OCI-LY7 (cell line): ENCODE data around the gene GSE1. TPM values are rescaled to one million over a fixed set of nuclear protein-coding genes. Genes with fewer than 3 reads are reported as not detected.

Experiments
- BruUV-seq: library from RNA; stranded (reverse); fragments of 400-500 nt; replicated peaks from 2 replicates; lab custom pipeline; 2021; lab: Mats Ljungman, UMichigan
- CTCF ChIA-PET: fragments of 300-600 bp; sonication (Branson Sonifier 250); formaldehyde crosslinking; loops from one replicate; lab custom pipeline; 2022; ENCODE audit warnings: antibody characterized with exemption; ENCODE audit not compliant: unreplicated experiment; lab: Charles Lee
- POLR2A ChIA-PET: fragments of 300-600 bp; sonication (Branson Sonifier 250); formaldehyde crosslinking; loops from one replicate; lab custom pipeline; 2022; ENCODE audit warnings: antibody characterized with exemption; lab: Charles Lee
- DNase-seq: peaks from one replicate; pipeline ENCODE4 v3.0.0-alpha.2; 2015; ENCODE audit warnings: low spot score
- H2AFZ ChIP-seq: fragments of 200-600 bp; sonication (generic), shearing (Covaris generic); 2 replicates; pipeline ENCODE4 v1.6.1; 2014; ENCODE audit warnings: mild to moderate bottlenecking, antibody characterized with exemption, low read length, moderate library complexity
- H3K27ac ChIP-seq: fragments of 200-600 bp; sonication (generic); 2 replicates; pipeline ENCODE4 v1.5.1; 2014; ENCODE audit warnings: mixed run types, low read depth, mild to moderate bottlenecking, moderate library complexity, low read length, inconsistent platforms; ENCODE audit not compliant: poor library complexity, severe bottlenecking
- H3K36me3 ChIP-seq: fragments of 200-600 bp; sonication (generic); 2 replicates; pipeline ENCODE4 v1.6.1; 2014; ENCODE audit warnings: mild to moderate bottlenecking, antibody characterized with exemption, low read length, moderate library complexity, mixed read lengths; ENCODE audit not compliant: insufficient read depth
- H3K4me1 ChIP-seq: fragments of 200-600 bp; sonication (generic); 2 replicates; pipeline ENCODE4 v1.5.1; 2014; ENCODE audit warnings: mild to moderate bottlenecking, low read length; ENCODE audit not compliant: insufficient read depth, poor library complexity, severe bottlenecking
- H3K4me2 ChIP-seq: fragments of 200-600 bp; sonication (generic); 2 replicates; pipeline ENCODE4 v1.6.1; 2014; ENCODE audit warnings: mild to moderate bottlenecking, low read length
- H3K4me3 ChIP-seq: fragments of 200-600 bp; sonication (generic); 2 replicates; pipeline ENCODE4 v1.5.1; 2014; ENCODE audit warnings: mild to moderate bottlenecking, low read depth, low read length; ENCODE audit not compliant: poor library complexity, severe bottlenecking
- H3K79me2 ChIP-seq: fragments of 200-600 bp; sonication (generic); 2 replicates; pipeline ENCODE4 v1.6.1; 2016; ENCODE audit warnings: low read depth, mild to moderate bottlenecking, low read length, moderate library complexity, mixed read lengths; ENCODE audit not compliant: insufficient read depth
- H3K9me2 ChIP-seq: fragments of 200-600 bp; sonication (generic); 2 replicates; pipeline ENCODE4 v1.6.1; 2016; ENCODE audit warnings: mild to moderate bottlenecking, low read length, mixed read lengths; ENCODE audit not compliant: insufficient read depth
- H3K9me3 ChIP-seq: fragments of 200-600 bp; sonication (generic); 2 replicates; pipeline ENCODE4 v1.6.1; 2014; ENCODE audit warnings: mild to moderate bottlenecking, mixed run types, low read length, mixed read lengths
- H4K20me1 ChIP-seq: fragments of 200-600 bp; sonication (generic); 2 replicates; pipeline ENCODE4 v1.6.1; 2014; ENCODE audit warnings: mild to moderate bottlenecking, antibody characterized with exemption, low read length, moderate library complexity, mixed read lengths; ENCODE audit not compliant: insufficient read depth
- EZH2phosphoT487 ChIP-seq: fragments of 200-600 bp; sonication (generic); IDR thresholded peaks from 2 replicates; pipeline ENCODE4 v1.6.1; 2018; ENCODE audit warnings: low read depth, borderline replicate concordance, mild to moderate bottlenecking, mixed run types, antibody characterized with exemption, low read length, moderate library complexity, mixed read lengths
- intact Hi-C: fragments of 100-400 bp; cut with micrococcal nuclease; formaldehyde crosslinking; loops from one replicate; pipeline ENCODE4 v1.10.0; 2022; ENCODE audit not compliant: unreplicated experiment
- total RNA-seq, 2 experiments: library from RNA; depleted of rRNA in 1 of 2; stranded (reverse); fragments of >200 nt in 1 of 2; shearing (Covaris generic) in 1 of 2; gene quantifications; 2 replicates each; pipeline ENCODE4 v1.2.3, GENCODE V29; 2014 to 2022
- TF ChIP-seq, protein P1 (sequence below): fragments of 200-600 bp; sonication (generic); conservative IDR thresholded peaks from 2 replicates; pipeline ENCODE4 v1.5.1; 2014; ENCODE audit warnings: mild to moderate bottlenecking, antibody characterized with exemption, low read length, moderate library complexity, mixed read lengths

Gene GSE1
- total RNA-seq, 2 experiments from 2014 or later, result 30.9 to 66.6 TPM

DNA sequence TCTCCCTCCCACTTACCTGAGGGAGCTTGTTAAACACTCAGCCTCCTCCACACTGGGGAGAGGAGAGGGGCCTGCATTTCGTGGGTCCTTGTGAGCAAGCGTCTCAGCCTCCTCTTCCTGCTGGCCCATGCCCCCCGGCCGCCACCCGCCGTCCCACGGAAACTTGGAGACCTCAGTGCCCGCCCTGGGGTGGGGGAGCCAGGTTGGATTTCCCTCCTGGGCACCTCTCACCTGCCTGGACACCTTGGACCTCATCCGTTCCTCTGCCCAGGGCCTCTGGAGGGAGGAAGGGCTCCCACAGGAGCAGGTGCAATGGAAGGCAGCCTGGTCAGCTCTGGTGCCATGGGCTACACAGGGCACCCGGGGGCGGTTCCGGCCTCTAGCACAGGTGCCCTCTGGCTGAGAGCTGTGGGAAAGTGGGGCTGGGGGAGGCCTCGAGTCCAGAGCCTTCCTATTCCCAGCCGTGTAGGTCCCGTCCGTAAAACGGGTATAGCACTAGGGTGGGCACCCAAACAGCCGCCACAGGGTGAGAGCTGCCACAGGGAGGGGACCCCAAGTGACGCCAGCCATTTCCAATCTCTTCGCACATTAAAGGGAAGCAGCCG, 11.0 kb downstream of the GSE1 start:
- CTCF ChIA-PET, result no interaction called here
- peaks cover 29% of the 10 kb centered on the region; the same call in 1 of the 2 replicates for H3K79me2 ChIP-seq
- H3K4me1 ChIP-seq, result no peaks in the 10 kb centered on the region
- H3K27ac ChIP-seq, result no peak overlapping the region
- TF ChIP-seq EZH2phosphoT487, result no peak
- TF ChIP-seq, protein P1, sequence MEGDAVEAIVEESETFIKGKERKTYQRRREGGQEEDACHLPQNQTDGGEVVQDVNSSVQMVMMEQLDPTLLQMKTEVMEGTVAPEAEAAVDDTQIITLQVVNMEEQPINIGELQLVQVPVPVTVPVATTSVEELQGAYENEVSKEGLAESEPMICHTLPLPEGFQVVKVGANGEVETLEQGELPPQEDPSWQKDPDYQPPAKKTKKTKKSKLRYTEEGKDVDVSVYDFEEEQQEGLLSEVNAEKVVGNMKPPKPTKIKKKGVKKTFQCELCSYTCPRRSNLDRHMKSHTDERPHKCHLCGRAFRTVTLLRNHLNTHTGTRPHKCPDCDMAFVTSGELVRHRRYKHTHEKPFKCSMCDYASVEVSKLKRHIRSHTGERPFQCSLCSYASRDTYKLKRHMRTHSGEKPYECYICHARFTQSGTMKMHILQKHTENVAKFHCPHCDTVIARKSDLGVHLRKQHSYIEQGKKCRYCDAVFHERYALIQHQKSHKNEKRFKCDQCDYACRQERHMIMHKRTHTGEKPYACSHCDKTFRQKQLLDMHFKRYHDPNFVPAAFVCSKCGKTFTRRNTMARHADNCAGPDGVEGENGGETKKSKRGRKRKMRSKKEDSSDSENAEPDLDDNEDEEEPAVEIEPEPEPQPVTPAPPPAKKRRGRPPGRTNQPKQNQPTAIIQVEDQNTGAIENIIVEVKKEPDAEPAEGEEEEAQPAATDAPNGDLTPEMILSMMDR, result no peak
- no peak for DNase-seq
- H2AFZ ChIP-seq, result no peak overlapping the region
- no peak overlapping the region for H3K4me2 ChIP-seq
- POLR2A ChIA-PET, result no interaction called here
- no peaks in the 10 kb centered on the region for H3K9me3 ChIP-seq
- BruUV-seq, result no TSS peak
- H3K4me3 ChIP-seq, result no peak overlapping the region
- intact Hi-C loops, result no loop called here
- H4K20me1 ChIP-seq, result peaks cover 5% of the 10 kb centered on the region; the same call in 1 of the 2 replicates
- peaks cover 22% of the 10 kb centered on the region for H3K36me3 ChIP-seq
- H3K9me2 ChIP-seq, result no peaks in the 10 kb centered on the region

DNA sequence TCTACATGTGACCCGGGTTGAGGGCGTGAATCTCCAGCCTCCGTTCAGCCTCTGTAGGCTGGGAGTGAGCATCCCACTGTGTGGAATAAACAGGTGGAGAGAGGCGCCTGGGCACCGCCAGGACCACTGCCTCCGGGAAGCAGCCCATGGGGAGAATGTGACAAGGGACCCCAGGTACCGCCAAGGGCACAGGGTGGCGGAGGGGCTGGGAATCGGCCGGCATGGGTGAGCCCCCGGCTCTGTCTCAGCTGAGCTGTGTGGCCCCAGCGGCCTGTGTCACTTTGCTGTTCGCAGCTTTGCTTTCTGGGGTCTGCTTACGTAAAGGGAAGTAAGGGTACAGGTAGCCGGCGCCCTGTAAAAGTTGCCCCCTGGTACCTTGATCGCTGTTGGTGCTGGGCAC, 11.5 kb downstream of the GSE1 start:
- Histone ChIP-seq H4K20me1 (peaks cover 1% of the 10 kb centered on the region; the same call in 1 of the 2 replicates), H3K36me3 (peaks cover 27% of the 10 kb centered on the region), H3K9me3 (no peaks in the 10 kb centered on the region; the same call in 1 of the 2 replicates), H3K9me2 (no peaks in the 10 kb centered on the region), H2AFZ (no peak overlapping the region), H3K4me3 (no peak overlapping the region), H3K4me2 (no peak overlapping the region), H3K27ac (no peak overlapping the region), H3K4me1 (no peaks in the 10 kb centered on the region), H3K79me2 (peaks cover 24% of the 10 kb centered on the region; the same call in 1 of the 2 replicates)
- no TSS peak for BruUV-seq
- ChIA-PET POLR2A (no interaction called here), CTCF (no interaction called here)
- TF ChIP-seq, protein P1, result no peak
- no peak for TF ChIP-seq EZH2phosphoT487
- intact Hi-C loops, result no loop called here
- DNase-seq, result no peak

DNA sequence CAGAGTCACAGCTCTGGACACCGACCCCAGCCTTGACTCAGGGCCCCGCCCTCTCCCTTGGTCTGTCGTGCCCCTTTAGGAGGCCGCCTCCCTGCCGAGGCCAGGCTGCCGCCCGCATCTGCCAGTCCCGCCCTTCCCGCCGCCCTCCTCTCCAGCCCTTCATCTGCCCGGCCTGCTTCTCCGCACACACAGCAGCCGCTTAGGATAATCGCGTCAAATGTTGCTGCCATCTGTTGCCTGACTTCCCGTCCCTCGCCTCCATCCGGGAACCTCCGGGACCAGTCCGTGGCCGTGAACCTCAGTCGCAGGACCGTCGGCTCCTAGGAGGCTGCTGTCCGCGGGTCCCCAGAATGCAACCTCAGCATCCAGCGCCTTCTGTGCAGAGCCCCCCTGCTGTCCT, 11.9 kb downstream of the GSE1 start:
- CTCF ChIA-PET, result no interaction called here

More for the DNA sequence above, 11.9 kb downstream of the GSE1 start:
- no peak overlapping the region for H3K4me2 ChIP-seq
- H4K20me1 ChIP-seq, result no peaks in the 10 kb centered on the region; the same call in 1 of the 2 replicates
- H3K9me2 ChIP-seq, result no peaks in the 10 kb centered on the region
- TF ChIP-seq, protein P1, result no peak
- TF ChIP-seq EZH2phosphoT487, result no peak
- POLR2A ChIA-PET, result no interaction called here
- H3K4me1 ChIP-seq, result no peaks in the 10 kb centered on the region
- intact Hi-C loops, result no loop called here
- H3K4me3 ChIP-seq, result no peak overlapping the region
- H3K36me3 ChIP-seq, result peaks cover 31% of the 10 kb centered on the region
- BruUV-seq, result no TSS peak
- no peak overlapping the region for H3K27ac ChIP-seq
- peaks cover 20% of the 10 kb centered on the region; the same call in 1 of the 2 replicates for H3K79me2 ChIP-seq
- H2AFZ ChIP-seq, result no peak overlapping the region
- DNase-seq, result no peak
- H3K9me3 ChIP-seq, result no peaks in the 10 kb centered on the region; the same call in 1 of the 2 replicates
